NCI-H1417 treated with DMSO at 0.1 percent for 48 hours (cell line): ENCODE results near the gene CBX5.
"Not testable (repeated sequence)": the region's sequence is repeated elsewhere in the genome, so short reads cannot be mapped to it uniquely, and the experiment has no call there.

Source experiments
- DNase-seq: peaks from one replicate; lab custom pipeline; 2025; lab: John Stamatoyannopoulos, UW

The CBX5 gene

GRCh38 chr12:54197010-54197409, 82.9 kb downstream of the CBX5 start:
- no peak for DNase-seq

GRCh38 chr12:54196396-54196795, 83.5 kb downstream of the CBX5 start:
- no peak for DNase-seq

- no peak for DNase-seq
These were observed 84.1 kb downstream of the CBX5 start for GRCh38 chr12:54195737-54196347.

DNA sequence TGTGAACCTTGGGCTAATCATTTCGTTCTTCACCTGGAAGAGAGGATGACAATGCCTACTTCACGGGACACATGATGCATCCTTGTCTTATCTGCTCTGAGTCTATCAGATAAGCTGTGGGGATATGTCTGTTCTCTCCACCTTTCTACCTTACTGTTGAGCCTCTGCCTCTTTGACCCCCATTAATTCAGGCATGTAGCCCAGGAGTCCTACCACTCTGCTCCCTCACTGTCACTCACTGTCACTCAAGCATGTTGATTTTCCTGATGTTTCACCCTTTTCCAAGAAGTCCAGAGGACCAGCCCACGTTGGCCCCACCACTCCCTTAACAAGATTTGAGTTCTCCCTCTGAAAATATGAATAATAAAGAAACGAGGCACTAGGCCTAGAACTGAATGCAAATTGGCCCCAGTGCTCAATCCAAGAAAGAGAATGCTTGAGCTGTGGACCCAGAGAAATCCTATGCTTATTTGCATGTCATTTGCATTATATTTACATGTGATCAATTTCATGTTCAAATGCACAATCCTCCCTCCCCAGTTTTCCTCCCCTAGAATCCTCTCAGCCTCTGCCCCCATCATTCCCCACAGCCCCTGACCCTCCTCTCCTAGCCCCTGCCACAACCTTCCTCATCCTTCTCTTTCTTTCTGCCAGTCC, 84.7 kb downstream of the CBX5 start:
- DNase-seq = no peak

GRCh38 chr12:54194611-54195010, 85.3 kb downstream of the CBX5 start:
- not testable (repeated sequence) for DNase-seq

DNA sequence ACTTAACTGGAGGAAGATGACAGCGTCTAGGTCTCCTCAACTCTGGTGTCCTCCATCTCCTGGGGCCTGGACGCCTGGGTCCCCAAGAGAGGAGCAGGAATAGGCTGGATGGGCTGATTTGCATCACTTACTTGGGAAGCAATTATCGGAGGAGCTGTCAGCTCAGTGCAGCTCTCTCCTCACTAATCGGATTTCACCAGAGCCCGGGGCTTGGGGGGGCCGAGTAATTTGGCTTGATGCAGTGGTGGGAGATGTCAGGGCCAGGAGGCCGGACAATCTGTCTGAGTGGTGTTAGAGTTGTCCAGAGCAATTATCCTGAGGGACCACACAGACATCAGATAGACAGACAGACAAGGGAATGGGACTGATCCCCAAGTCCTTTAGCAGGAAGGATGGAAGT, 86.5 kb downstream of the CBX5 start:
- no peak for DNase-seq

DNA sequence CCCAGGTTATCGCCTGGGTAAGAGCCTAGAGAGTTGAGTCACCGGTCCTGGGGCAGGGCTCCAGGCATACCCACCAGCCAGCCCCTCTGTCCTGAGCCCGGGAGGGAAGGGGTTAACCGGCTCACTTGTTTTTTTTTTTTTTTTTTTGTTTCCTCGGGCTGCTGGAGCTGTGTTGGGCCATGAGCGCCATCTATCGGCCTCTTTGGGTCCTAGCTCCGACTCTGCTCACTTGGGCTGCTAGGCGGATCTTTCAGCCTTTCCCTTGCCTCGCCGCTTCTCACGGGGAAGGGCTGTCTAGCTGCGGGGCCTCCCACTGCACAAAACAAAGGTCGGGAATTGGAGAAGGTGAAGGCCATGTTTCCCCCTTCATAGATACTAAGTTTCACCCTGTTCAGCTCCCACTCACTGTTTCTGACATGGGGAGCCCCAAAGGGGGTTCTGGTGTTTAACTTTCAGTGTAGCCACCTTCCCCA, 88.3 kb downstream of the CBX5 start:
- DNase-seq = peak; percentile 66

- no peak for DNase-seq
These were observed 88.8 kb downstream of the CBX5 start for GRCh38 chr12:54191126-54191525.

DNA sequence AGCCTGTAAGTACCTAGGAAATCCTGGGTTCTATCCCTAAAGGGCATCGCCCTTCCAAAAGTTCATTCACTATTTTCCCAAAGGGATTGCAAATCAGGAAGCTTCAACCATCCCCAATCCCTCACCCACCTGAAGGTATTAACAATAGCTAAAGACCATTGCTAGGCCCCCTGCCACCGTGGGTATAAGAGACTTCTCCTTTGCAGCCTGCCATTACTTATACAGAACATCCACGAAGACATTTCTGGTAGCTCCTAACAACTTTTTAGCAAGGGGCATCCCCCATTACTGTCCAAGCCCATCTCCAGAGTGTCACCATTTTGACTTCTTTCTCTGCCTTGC, 90.8 kb downstream of the CBX5 start:
- DNase-seq = no peak

DNA sequence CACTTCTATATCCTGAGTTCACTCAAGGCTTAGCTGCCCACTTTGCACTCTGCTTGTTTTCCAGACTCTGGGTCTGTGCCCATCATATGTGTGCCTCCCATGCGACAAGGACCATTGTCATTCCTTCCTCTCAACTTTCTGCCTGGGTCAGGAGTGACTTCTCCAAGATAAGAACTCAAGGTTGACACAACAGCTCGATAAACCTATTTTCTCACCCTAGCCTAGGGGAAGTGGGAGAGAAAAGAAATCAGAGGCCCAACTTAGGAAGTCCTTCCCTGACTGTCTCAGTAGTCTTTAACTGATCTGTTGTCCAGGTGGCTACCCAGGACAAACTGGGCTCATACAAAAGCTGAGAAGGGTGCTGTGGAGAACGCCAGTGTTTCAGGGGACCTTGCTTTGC, 92.8 kb downstream of the CBX5 start:
- DNase-seq = no peak

- DNase-seq = no peak
These were observed 94.0 kb downstream of the CBX5 start for GRCh38 chr12:54185919-54186318.

DNA sequence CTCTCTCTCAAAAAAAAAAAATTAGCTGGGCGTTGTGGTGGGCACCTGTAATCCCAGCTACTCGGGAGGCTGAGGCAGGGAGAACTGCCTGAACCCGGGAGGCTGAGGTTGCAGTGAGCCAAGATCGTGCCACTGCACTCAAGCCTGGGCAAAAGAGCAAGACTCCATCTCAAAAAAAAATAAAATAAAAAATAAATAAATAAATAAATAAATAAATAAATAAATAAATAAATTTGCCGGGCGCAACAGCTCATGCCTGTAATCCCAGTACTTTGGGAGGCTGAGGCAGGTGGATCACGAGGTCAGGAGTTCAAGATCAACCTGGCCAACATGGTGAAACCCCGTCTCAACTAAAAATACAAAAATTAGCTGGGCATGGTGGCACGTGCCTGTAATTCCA, 94.6 kb downstream of the CBX5 start:
- DNase-seq = not testable (repeated sequence)

- no peak for DNase-seq
These were observed 95.7 kb downstream of the CBX5 start for GRCh38 chr12:54184024-54184805.

GRCh38 chr12:54182981-54183380, 96.9 kb downstream of the CBX5 start:
- no peak for DNase-seq

DNA sequence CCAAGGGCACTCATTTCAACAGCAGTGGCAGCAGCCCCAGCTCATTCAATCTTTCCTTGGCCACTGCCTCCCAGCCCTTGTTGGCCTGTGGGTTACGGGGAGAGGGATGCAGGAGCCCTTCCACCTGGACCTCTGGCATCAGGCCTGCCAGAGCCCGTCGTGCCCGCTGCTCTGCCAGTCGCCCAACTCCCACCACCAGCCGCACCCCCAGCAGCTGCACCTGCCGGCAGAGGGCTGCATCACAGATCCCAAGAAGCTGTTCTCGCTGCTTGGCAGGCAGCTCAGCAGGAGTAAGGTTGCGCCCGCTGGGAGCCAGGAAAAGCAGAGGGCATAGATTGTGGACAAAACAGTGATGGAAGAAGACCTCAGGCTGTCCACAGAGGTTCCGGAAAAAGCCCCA, 97.8 kb downstream of the CBX5 start:
- DNase-seq = no peak
